B cell (primary cell): Measurements from ENCODE around the gene MYO1B.

ENCODE experiments used
- CTCF ChIP-seq: fragments of 200-600 bp; IDR thresholded peaks from one replicate; pipeline ENCODE4 v1.8.0; 2022; ENCODE audit warnings: antibody characterized with exemption, mild to moderate bottlenecking
- EZH2 ChIP-seq: IDR thresholded peaks from 2 replicates; pipeline ENCODE4 v1.6.1; 2012; ENCODE audit warnings: borderline replicate concordance, low read depth, mild to moderate bottlenecking, moderate library complexity, low read length; ENCODE audit not compliant: insufficient read depth, poor library complexity, severe bottlenecking

DNA sequence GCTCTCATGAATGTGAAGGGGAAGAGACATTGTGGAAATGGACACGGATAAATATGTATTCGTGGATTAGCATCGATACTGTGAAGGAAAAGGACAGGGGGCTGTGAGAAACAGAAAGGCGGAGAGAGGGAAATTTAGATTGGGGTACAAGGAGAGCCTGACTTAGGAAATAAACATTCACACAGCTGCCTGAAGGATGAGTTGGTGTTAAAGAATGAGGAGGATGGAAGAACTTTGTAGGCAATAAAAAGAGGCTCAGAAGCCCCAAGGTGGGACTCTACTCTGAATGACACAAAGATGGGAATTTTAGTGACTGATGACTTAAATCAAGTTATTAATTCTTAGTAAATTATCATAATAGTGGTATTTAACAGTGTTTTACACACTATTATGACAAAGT, 10.1 kb downstream of the MYO1B start:
- TF ChIP-seq CTCF: no peak
- no peak for TF ChIP-seq EZH2
